Ovary (tissue), 3 donors: Measurements from ENCODE around the gene TMEM217.

Experiments
- CTCF ChIP-seq, 3 donors: fragments of 450-650 bp in 2 of 3; fragments of 200-600 bp in 1 of 3; IDR thresholded peaks; one replicate each; pipeline versions ENCODE4 v1.5.1 to v1.8.0; 2016 to 2022; ENCODE audit warnings: antibody characterized with exemption in 3 of 3, mild to moderate bottlenecking in 1 of 3
- EP300 ChIP-seq: sonication (generic); formaldehyde crosslinking; IDR thresholded peaks from one replicate; pipeline ENCODE4 v1.6.1; 2017; ENCODE audit warnings: antibody characterized with exemption
- POLR2A ChIP-seq: fragments of 450-650 bp; IDR thresholded peaks from one replicate; pipeline ENCODE4 v1.6.1; 2017; ENCODE audit warnings: antibody characterized with exemption, mild to moderate bottlenecking, moderate library complexity
- donor health status: DM: no; HTN: no; CAD: no.

- no peak for TF ChIP-seq EP300
- no peak for TF ChIP-seq POLR2A
- TF ChIP-seq CTCF (IDR thresholded peaks at IDR 0.05), result no peak
These were observed 42.0 kb upstream of the TMEM217 start for GRCh38 chr6:37299990-37300389.
